Mononuclear cell (primary cell): ENCODE measurements around the gene TROAP. TPM values are rescaled to one million over a fixed set of nuclear protein-coding genes. Genes with fewer than 3 reads are reported as not detected.

Source experiments
- H3K27me3 ChIP-seq: 2 replicates; pipeline ENCODE4 v1.6.0; 2011; ENCODE audit warnings: low read length, control low read depth; ENCODE audit not compliant: insufficient read depth
- H3K4me1 ChIP-seq: 2 replicates; pipeline ENCODE4 v1.5.1; 2011; ENCODE audit warnings: mild to moderate bottlenecking, low read length, control low read depth; ENCODE audit not compliant: insufficient read depth
- H3K4me3 ChIP-seq: 2 replicates; pipeline ENCODE4 v1.5.1; 2011; ENCODE audit warnings: mild to moderate bottlenecking, low read length, moderate library complexity
- H3K9me3 ChIP-seq: 2 replicates; pipeline ENCODE4 v1.5.1; 2011; ENCODE audit warnings: low read depth, mild to moderate bottlenecking, control low read depth, low read length
- total RNA-seq: library from RNA; depleted of rRNA; stranded (reverse); fragments of >200 nt; gene quantifications from one replicate; pipeline ENCODE4 v1.2.3, GENCODE V29; 2012

Gene TROAP
- total RNA-seq, 1 donor, result 0.31 TPM

GRCh38 chr12:49342066-49342913, 19.2 kb downstream of the TROAP start:
- peaks cover 87% of the 10 kb centered on the region for H3K27me3 ChIP-seq
- H3K4me3 ChIP-seq, result peak overlapping the region; percentile 26
- no peaks in the 10 kb centered on the region for H3K9me3 ChIP-seq
- H3K4me1 ChIP-seq, result peaks cover 50% of the 10 kb centered on the region

DNA sequence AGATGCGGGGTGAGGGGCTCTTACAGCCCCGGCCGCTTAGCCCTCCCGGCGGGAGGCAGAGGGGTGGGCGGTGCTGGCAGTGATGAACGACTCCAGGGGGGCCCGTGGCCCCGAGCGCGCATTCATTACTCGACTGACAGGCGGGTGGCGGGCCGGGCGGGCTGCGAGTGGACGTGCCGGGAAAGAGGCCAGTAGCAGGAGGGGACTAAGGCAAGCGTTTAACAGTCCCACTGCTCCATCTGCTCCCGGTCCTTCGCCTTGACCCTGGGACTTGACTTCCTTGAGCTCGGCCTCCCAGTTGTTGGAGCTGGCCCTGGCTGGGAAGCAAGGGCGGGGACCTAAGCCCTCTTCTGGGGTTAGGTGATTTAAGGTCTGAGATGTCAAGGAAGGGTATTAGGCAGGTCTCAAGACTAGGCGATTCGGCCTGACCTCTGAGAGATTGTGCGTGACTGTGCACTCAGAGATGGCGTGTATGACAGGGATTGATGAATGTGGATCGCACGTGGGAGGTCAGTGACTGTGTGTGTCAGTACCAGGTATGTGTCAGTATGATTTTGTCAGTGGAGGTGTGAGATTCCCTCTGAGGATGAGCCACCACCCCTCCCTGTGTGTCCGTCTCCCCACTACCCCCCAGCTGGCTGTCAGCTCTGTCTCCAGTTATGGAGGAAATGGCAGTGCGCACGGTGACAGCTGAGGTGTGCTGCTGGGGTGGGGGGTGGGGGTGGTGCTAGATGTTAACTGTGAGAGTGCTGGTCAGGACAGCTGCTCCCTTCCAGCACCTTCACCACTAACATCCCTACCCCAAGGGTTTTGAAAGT, 20.1 kb downstream of the TROAP start:
- H3K4me3 ChIP-seq, result no peak overlapping the region
- peaks cover 86% of the 10 kb centered on the region for H3K27me3 ChIP-seq
- no peaks in the 10 kb centered on the region for H3K9me3 ChIP-seq
- peaks cover 52% of the 10 kb centered on the region for H3K4me1 ChIP-seq

GRCh38 chr12:49344486-49345050, 21.5 kb downstream of the TROAP start:
- Histone ChIP-seq H3K4me1 (peaks cover 52% of the 10 kb centered on the region), H3K27me3 (peaks cover 90% of the 10 kb centered on the region), H3K4me3 (no peak overlapping the region), H3K9me3 (no peaks in the 10 kb centered on the region)

DNA sequence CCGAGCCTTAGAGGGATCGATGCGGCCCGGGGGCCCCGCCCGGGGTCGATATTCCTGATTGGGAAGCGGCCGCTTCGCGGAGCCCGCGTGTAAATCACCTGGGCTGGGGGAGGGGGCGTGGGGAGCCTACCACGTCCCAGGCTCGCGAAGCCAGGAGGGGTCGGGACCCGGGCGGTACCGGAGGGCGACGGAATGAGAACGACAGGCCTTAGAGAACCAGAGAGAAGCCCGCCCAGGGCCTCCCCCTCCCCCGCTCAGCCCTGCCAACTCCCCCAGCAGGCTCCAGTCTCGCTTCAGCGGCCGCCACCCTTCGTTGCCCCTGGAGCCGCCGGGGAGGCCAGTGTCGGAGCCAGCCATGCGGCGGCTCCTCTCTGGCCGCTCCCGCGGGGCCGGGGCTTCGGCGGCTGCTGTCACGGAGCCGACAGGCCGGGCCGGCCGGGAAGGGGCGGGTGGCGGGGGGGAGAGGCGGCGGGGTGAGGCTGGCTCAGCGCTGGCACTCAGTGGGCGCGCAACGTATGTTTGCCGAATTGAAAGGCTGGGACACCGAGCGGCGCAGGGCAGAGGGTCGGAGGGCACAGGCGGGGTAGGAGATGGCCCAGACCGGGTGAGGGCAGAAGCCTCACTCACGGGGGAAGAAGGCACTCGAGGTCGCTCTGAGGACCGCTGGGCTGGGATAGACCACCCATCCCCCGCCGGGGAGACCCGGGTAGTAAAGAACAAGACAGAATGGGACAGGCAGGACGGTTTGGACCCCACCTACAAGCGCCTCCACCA, 22.2 kb downstream of the TROAP start:
- no peaks in the 10 kb centered on the region for H3K9me3 ChIP-seq
- H3K4me3 ChIP-seq, result no peak overlapping the region
- H3K27me3 ChIP-seq, result peaks cover 87% of the 10 kb centered on the region
- H3K4me1 ChIP-seq, result peaks cover 52% of the 10 kb centered on the region

- Histone ChIP-seq H3K9me3 (no peaks in the 10 kb centered on the region), H3K27me3 (peaks cover 82% of the 10 kb centered on the region), H3K4me3 (no peak overlapping the region), H3K4me1 (peaks cover 52% of the 10 kb centered on the region)
Measured at GRCh38 chr12:49345825-49346658, 23.0 kb downstream of the TROAP start.

DNA sequence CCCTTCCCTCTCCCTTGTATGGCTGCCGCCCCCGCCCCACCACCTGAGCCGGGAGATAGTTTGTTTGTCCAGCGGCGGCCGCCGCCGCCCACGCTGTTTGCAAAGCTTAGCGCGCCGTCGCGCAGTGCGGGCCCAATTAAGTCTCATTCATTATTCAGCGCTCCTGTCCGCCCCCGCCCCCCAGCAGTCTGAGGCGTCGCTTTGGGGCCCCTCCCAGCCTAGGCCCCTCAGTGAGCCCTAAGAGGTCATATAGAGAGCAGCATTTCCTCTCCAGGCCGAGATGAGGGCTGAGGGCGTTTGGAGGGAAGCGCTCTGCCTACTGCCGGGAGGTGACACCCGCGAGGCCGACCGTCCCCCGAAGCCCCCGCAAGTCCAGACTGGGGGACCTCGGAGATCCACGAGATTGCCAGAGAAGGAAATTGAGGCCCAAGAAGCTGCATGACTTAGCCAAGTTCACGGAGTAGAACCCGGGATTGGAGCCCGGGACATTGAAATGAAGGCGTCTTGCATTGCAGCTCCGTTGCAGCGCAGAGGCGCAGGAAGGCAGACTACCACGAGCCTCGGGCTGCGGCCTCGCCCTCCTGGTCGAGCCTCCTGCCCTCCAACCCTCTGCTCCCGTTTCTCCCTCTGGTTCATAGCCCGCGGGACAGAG, 23.7 kb downstream of the TROAP start, which contains the start of gene DNAJC22:
Gene DNAJC22, plus strand, starts transcription at position 230 of the 652 bp plus-strand sequence. CDS start 1,985 bp downstream, outside the sequence.
- Histone ChIP-seq H3K4me1 (peaks cover 52% of the 10 kb centered on the region), H3K9me3 (no peaks in the 10 kb centered on the region), H3K27me3 (peaks cover 79% of the 10 kb centered on the region), H3K4me3 (no peak within 1 kb of the TSS)

- Histone ChIP-seq H3K27me3 (peaks cover 73% of the 10 kb centered on the region), H3K9me3 (no peaks in the 10 kb centered on the region), H3K4me1 (peaks cover 44% of the 10 kb centered on the region), H3K4me3 (no peak overlapping the region)
Measured at GRCh38 chr12:49347311-49348193, 24.5 kb downstream of the TROAP start.

DNA sequence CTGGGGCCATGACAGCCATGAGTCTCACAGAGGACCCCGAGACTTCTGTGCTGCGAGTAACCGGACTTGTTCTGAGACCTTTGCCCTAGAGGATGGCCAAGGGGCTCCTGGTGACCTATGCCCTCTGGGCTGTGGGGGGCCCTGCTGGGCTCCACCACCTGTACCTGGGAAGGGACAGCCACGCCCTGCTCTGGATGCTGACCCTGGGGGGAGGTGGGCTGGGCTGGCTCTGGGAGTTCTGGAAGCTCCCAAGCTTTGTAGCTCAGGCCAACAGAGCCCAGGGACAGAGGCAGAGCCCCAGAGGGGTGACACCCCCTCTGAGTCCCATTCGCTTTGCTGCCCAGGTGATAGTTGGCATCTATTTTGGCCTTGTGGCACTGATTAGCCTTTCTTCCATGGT, 25.7 kb downstream of the TROAP start:
- no peaks in the 10 kb centered on the region for H3K9me3 ChIP-seq
- no peak overlapping the region for H3K4me3 ChIP-seq
- H3K4me1 ChIP-seq, result peaks cover 32% of the 10 kb centered on the region
- peaks cover 69% of the 10 kb centered on the region for H3K27me3 ChIP-seq

DNA sequence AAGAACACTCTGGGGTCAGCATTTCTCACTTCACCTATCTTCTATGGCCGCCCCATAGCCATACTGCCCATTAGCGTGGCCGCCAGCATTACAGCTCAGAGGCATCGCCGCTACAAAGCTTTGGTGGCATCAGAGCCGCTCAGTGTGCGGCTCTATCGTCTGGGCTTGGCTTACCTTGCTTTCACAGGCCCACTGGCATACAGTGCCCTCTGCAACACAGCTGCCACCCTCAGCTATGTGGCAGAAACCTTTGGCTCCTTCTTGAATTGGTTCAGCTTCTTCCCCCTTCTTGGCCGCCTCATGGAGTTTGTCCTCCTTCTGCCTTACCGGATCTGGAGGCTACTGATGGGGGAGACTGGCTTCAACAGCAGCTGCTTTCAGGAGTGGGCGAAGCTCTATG, 26.2 kb downstream of the TROAP start:
- Histone ChIP-seq H3K4me1 (peaks cover 27% of the 10 kb centered on the region), H3K27me3 (peaks cover 65% of the 10 kb centered on the region), H3K9me3 (no peaks in the 10 kb centered on the region), H3K4me3 (no peak overlapping the region)

DNA sequence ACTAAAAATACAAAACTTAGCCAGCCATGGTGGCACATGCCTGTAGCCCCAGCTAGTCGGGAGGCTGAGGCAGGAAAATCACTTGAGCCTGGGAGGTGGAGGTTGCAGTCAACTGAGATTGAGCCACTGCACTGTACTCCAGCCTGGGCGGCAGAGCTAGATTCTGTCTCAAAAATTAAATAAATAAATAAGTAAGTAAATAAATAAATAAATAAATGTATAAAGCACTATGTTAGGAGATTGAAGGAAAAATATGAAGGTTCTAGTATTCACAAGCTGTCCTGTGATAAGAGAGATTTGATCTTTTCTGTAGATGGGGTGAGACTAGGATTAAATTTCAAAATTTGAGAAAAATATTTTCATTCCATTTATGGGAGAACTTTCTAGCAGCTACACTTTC, 29.3 kb downstream of the TROAP start:
- Histone ChIP-seq H3K4me3 (no peak overlapping the region), H3K4me1 (peaks cover 7% of the 10 kb centered on the region), H3K9me3 (no peaks in the 10 kb centered on the region), H3K27me3 (peaks cover 52% of the 10 kb centered on the region)

GRCh38 chr12:49355913-49356312, 32.9 kb downstream of the TROAP start:
- Histone ChIP-seq H3K27me3 (peaks cover 26% of the 10 kb centered on the region), H3K9me3 (no peaks in the 10 kb centered on the region), H3K4me3 (no peak overlapping the region), H3K4me1 (no peaks in the 10 kb centered on the region)

DNA sequence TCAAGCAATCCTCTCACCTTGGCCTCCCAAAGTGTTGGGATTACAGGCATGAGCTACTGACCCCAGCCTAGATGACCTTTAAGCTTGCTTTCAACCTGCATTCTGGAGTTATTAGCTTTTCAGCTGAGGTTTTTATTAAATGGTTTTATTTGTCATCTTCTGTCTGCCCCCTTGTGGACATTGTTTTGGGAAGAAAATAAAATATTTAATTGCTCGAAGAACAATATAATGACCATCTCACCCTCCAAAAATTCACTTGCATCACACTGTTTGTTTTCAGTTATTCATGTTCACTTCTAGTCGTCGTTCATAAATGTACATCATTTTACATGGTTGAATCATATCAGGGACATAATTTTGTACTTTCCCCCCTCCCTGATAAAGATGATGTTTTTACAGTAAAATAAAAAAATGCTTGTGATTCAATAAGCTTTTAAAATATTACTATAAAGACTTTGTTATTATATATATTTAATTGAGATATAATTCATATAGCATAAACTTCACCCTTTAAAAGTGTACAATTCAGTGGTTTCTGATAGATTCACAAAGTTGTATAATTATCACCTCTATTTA, 34.1 kb downstream of the TROAP start:
- Histone ChIP-seq H3K4me1 (no peaks in the 10 kb centered on the region), H3K4me3 (no peak overlapping the region), H3K27me3 (peaks cover 20% of the 10 kb centered on the region), H3K9me3 (no peaks in the 10 kb centered on the region)
